ENCODE measurements around the gene CATSPERB.

DNA sequence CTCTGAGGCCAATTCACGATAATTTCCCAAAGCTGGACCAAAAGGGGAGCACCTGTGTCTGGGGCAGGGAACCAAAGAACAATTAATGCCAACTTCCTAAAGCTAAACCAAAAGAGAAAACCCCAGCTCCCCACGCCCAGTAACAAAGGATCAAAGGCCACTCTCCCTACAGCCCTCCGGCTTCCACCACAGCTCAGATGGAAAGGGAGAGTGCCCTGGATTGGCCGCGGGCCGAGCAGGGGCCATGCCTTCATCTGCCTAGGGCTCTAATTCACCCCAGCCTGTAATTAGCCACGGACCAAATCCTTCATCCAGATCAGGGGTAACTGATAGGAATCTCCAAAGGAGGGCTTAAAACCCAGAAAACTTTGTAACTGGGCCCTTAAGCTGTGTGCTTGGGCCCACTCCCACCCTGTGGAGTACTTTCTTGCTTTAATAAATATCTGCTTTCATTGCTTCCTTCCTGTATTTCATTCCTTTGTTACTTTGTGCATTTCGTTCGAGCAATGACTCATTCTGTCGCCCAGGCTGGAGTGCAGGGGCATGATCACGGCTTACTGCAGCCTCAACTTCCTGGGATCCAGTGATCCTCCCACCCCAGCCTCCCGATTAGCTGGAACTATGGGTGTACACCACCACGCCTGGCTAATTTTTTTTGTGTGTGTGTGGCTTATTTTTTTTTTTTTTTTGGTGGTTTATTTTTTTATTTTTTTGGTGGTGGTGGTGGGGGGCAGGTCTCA is 156.2 kb downstream of the CATSPERB start:
- TF ChIP-seq, protein P1, sequence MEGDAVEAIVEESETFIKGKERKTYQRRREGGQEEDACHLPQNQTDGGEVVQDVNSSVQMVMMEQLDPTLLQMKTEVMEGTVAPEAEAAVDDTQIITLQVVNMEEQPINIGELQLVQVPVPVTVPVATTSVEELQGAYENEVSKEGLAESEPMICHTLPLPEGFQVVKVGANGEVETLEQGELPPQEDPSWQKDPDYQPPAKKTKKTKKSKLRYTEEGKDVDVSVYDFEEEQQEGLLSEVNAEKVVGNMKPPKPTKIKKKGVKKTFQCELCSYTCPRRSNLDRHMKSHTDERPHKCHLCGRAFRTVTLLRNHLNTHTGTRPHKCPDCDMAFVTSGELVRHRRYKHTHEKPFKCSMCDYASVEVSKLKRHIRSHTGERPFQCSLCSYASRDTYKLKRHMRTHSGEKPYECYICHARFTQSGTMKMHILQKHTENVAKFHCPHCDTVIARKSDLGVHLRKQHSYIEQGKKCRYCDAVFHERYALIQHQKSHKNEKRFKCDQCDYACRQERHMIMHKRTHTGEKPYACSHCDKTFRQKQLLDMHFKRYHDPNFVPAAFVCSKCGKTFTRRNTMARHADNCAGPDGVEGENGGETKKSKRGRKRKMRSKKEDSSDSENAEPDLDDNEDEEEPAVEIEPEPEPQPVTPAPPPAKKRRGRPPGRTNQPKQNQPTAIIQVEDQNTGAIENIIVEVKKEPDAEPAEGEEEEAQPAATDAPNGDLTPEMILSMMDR (IDR thresholded peaks at IDR 0.05), result no peak
- TF ChIP-seq POLR2A (IDR thresholded peaks at IDR 0.05), result no peak

All from thyroid gland (tissue), 4 donors.